Cerebellar nuclear complex (tissue), 1 donor: ENCODE data around the gene IFRD2.
"Not testable (repeated sequence)": the region's sequence is repeated elsewhere in the genome, so short reads cannot be mapped to it uniquely, and the experiment has no call there.

Experiments
- DNase-seq, 2 experiments: peaks; one replicate each; lab custom pipeline; 2025; lab: John Stamatoyannopoulos, UW

Gene IFRD2

DNA sequence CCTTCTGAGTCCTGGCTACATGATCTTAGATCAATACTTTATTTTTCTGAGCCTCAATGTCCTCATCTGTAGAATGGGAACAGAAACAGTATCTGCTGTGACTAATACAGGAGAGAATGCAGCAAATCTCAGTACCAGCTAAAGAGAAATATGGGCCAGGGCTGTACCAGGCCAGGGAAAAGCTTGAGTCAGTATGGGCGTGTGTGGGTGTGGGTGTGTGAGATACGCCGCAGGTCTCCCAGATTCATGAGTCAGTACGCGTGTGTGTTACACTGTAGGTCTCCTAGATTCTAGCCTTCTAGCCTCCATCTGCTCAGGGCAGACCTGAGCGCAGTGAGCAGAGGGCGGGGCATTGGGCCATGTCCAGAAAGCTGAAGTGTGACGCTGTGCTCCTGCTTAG is 41.0 kb downstream of the IFRD2 start:
- no peak for DNase-seq

DNA sequence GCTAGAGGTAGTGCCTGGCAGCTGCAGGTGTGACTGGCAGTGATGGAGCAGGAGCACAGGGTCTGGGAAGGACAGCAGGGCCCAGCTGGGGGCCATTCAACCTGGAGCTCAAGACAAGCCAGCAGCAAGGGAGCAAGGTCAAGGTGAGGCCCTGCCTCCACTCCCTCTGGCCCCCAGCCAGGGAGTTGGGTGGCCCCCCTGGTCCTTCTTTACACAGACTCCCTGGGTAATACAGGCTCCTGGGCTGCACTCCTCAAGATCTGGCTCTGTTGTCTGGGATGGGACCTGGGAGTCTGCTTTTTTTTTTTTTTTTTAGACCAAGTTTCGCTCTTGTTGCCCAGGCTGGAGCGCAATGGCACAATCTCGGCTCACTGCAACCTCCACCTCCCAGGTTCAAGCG is 41.7 kb downstream of the IFRD2 start:
- no peak for DNase-seq

DNA sequence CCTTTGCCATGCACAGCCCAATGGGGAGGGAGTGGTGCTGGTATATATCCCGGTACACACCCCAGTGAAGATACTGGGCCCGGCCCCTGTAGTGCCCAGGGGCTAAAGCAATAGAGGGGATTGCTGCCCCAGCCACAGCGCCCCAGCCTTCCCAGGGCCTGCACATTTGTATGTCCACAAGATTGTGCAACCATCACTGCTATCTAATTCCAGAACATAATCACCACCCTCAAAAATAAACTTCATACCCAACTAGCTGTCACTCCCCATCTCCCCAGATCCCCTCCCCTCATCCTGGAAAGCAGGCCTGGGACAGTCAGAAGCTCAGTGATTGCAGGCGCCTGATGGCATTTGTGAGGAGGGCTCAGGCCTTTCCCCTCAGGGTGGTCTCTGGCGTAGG is 42.8 kb downstream of the IFRD2 start:
- no peak for DNase-seq

DNA sequence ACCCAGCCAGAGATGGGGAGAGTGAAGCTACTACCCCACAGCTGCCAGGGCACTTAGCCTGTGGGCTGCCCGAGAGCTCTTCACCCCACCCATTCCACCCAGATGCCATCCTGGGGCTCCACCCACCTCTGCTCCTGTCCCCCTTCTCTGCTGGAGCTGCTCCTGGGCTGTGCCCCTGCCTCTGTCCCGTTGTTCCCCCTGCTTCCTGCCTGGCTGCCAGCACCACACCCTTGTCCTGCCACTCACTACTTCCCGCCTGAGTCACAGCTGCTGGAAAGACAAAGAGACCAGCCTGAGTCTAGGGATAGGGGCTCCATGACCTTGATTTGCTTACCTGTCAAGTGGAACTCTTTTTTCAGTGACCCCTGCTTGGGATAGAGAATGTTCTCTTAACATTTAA is 43.8 kb downstream of the IFRD2 start:
- no peak for DNase-seq

DNA sequence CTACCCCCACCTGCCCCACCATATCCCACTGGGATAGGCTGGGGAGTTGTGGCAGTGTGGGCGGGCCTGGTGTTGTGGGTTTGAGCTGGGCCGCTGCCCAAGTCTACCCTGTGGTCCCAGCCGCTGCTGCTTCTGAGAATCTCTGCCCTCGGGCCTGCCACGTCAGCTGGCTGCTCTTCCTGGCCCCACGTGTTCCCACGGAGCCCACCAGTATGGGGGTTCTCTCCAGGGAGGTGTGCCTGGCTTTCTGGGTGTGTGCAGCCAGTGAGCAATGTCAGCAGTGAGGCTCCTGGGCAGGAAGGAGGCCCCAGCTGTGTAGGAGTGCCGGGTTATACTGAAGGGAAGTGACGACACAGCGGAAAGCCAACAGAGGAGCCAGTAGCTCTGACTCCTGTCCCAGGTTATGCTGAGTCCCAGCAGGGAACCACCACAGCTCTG is 45.7 kb downstream of the IFRD2 start:
- DNase-seq, result no peak

DNA sequence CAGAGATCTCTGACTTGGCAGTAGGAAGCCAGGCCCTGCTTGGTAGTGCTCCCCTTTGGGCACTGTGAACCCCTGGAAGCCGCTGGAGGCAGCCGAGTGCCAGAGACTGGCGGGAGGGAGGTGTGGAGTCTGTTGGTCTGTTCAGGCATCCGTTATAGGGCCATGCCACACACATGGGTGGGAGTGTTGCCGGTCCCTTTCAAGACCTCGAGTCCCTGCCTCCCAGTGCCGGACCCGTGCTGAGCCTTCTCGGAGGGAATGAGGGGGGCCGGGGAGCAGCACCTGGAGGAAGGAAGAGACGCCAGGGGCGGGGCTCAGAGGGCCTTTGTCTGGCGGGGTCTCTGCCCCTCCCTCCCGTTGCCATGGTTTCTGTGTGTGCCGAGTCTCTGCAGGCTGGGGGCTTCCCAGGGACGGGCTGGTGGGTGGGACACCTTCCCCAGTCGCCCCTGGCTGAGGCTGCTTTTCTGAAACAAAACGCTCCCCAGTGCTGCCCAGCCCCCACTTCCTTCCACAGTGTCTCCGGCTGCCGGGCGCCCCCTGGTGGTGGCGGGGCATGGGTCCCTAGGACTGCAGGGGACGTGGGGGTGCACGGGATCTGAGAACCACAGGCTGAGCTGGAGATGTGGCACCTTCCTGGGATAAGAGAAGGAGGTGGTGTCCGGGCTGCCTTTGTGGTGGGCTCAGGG is 46.3 kb downstream of the IFRD2 start:
- peak in 1 of 2 experiments; percentile 68 for DNase-seq

DNA sequence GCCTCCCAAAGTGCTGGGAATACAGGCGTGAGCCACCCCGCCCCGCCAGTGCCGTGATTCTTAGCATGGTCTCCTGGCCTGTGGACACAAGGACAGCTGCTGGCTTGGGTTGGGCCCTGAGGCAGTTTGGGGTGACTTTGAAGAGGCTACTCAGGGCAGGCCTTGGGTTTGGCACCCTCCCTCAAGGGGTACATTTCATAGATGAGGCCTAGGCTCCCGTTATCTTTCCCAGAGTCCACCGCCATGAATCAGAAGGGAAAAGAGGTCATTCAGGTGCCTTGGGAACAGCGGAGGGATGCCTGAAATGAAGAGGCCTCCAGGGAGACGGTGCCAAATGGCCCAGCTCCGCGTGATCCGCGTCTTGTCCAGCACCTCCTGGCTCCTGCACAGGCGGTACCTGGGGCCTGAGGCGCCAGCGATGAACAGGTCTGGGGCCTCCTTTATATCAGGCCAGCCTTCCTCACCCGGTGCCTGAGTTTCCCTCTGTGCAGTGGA is 46.9 kb downstream of the IFRD2 start:
- DNase-seq, result no peak

DNA sequence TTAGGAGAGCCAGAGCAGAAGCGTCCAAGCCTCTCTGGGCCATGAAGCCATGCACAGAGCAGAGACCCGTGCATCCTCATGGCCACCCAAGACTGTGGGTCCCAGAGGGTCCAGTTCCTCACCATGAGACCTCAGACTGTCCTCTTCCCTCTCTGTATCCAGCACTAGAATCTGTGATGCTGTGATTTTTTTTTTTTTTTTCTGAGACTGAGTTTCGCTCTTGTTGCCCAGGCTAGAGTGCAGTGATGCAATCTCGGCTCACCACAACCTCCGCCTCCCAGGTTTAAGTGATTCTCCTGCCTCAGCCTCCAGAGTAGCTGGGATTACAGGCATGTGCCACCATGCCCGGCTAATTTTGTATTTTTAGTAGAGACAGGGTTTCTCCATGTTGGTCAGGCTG is 47.4 kb downstream of the IFRD2 start:
- DNase-seq, result not testable (repeated sequence)

DNA sequence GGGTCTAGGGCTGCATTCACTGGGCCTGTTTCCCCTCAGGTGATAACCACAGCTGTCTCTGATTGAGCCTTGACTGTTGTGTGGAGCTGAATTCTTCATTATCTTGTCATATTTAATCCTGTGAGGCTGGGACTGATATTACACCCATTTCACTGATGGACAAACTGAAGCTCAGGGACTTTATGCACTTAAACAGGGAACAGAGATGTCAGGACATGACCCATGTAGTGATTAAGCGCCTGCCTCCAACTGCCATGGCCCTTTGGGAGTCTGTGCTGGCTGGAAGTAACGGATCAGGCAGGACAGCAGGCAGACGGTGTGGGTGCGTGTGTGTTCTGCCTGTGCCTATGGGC is 48.7 kb downstream of the IFRD2 start:
- DNase-seq, result no peak

DNA sequence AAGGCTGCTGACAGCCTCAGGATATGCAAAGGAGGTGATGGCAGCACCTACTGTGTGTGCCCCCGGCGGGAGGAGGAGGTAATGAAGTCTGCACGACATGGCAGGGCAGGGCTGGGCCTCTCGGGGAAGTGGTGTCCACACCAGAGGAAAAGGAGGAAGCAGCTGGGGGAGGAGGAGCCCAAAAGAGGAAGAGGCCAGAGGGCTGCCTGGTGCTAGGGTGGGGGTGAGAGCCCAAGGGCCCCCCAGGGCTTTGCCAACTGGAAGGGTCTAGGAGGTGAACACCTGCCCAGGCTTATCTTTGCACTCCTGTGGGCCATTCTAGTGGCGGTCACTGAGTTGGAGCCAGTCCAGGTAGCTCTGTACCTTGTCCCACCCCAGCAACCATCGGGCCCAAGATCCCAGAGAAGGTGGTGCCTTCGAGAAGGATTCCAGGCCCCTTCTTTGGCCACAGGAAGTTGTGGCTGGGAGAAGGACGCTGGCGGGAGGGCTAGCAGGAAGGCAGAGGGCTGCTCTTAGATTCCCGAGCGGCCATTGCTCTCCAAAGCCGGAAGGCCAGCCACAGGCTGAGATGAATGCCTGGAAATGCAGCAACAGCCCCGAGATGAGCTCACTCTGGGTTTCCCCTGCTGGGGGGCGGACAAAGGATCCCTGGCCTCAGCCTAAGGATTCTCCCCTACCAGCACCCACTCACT is 49.2 kb downstream of the IFRD2 start:
- DNase-seq, result no peak

DNA sequence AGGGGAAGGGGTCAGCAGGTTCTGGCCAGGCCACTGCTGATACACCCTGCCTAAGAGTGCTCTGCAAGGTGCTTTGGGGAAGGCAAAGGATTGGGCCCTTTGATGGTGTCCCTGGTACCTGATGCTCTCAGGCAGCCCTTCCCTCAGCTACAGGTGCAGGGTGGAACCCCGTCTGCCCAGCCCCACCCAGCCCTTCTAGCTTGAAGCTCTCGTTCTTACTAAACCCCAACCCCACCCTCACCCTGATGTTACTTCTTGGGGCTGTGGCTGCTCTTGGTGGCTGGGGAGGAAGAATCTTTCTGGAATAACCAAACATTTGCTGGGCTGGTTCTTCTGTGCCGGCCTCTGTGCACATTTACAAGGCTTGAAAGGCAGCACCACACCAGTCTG is 49.9 kb downstream of the IFRD2 start:
- DNase-seq, result no peak

DNA sequence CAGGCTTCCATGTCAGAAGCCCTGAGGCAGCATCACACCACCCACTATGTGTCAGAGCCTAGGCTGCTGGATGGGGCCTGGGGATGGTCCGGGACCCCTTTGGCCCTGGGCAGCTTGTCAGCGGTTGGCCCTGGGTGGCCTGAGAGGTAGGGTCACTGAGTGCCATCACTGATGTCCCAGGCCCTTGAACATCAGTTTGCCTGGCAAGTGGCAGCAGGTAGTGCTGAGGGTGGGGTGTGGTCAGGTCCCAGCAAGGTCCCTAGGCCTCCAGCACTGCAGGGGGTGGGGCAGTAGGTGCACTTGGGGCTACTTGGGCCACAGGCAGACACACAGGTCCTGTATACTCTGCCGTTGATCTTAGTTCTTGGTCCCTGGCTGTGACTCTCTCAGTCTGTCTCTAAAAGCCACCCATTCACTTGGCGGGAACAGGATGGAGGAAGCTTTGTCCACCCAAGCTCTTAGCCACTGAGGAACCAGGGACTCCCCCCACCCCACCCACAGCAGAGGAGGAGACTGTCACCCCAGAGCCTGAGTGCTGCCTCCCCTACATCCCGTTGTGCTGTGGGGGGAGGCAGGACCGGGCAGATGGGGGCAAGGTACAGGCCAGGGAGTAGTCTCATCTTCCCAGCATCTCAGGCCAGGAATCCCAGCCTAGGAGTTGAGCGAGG is 50.4 kb downstream of the IFRD2 start:
- no peak for DNase-seq

DNA sequence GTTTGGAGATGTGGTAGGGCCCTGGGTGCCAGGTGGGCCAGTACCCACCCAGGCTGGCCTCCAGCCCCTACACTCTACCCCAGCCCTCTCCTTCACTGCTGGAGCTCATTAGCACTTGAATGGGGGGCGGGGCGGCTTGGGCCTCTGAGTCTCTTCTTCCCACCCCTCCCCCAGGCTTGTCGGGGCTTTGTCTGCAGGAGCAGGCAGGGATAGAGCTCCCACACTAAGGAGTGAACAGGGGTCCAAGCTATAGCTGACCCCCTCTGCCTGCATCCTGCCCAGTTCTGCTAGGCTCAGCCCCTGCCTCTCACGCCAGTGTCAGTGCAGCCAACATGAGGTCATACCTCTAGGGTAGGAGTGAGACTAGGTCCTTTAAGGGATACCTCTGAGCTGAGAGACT is 51.1 kb downstream of the IFRD2 start:
- no peak for DNase-seq

DNA sequence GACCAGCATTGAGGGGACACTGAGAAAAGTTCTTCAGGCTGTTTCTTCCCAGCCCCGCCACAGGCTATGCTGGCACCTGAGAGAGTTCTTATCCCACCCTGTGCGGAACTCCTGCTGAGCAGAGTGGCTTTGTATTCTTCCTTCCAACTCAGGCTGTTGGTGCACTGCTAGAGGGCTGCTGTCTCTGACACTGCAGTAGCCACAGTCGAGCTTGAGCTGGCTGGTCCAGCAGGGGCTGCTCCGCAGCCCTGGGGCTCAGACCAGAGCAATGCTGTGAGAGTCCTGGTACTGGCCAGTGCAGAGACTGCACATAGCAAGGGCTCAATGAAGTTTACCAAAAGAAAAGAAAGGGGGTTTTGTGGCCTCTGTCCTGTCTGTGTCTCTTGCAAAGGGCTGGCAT is 52.6 kb downstream of the IFRD2 start:
- no peak for DNase-seq

DNA sequence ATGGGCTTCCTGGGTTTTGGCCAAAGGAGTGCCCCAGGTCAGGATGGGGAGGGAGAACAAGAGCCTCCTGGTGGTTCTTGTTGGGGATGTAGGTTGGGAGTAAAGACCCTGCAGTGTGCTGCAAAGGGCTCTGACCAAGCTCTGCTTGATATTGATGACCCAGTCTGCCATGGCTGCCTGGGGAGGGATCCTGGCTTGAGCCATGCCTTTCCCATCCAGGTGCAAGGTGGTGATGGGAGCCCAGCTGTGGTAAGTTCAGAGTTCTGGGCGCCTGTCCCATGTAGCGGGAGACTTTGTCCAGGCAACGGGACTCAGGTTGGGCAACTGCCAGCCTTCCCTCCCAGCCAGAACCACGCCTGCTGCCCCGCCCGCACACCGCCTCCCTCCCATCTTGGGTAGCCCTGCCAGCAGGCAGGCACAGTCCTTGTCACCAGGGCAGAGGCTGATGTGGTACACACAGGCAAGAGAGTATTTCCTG is 53.6 kb downstream of the IFRD2 start:
- DNase-seq, result no peak

DNA sequence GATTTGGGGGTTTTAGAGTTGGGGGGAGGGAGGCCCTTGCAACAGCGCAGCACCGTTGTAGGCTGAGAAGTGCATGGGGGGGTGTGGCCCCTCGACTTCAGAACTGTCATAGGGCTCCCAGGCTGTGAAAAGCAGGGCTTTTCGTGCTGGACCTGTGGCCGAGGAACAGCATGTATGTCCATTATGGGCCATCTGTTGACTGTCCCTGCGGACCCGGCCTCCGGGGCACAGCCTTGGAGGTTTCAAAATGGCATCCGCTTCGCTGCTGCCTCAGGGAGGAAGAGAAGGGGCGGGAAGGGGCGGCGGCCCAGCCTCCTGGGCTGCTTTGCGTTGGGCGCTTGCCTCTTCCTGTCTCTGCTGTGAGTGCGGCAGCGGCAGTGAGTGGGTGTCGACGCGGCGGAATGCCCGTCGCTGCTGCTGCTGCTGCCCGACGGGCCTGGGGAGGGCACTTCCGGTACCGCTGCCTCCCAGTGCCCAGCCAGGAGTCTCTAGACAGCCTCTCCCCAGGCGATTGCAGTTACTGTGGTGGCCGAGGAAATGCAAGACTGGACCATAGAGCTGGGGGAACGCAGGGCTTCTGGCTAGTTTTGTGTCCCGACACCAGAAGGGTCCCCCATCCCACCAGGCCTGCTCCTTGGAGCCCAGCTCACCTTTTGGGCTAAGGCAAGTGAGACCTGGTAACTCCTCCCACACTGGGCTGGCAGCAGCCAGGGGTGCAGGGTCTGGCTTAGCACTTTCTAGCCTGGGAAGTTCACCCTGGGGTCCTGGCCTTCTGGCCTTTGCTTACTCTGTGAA is 54.3 kb downstream of the IFRD2 start:
- no peak for DNase-seq
